Mononuclear cell (primary cell): ENCODE data around the gene PDXP. TPM values are rescaled to one million over a fixed set of nuclear protein-coding genes. Genes with fewer than 3 reads are reported as not detected.

Experiments
- H3K27me3 ChIP-seq: 2 replicates; pipeline ENCODE4 v1.6.0; 2011; ENCODE audit warnings: low read length, control low read depth; ENCODE audit not compliant: insufficient read depth
- H3K4me1 ChIP-seq: 2 replicates; pipeline ENCODE4 v1.5.1; 2011; ENCODE audit warnings: mild to moderate bottlenecking, low read length, control low read depth; ENCODE audit not compliant: insufficient read depth
- H3K4me3 ChIP-seq: 2 replicates; pipeline ENCODE4 v1.5.1; 2011; ENCODE audit warnings: mild to moderate bottlenecking, low read length, moderate library complexity
- H3K9me3 ChIP-seq: 2 replicates; pipeline ENCODE4 v1.5.1; 2011; ENCODE audit warnings: low read depth, mild to moderate bottlenecking, control low read depth, low read length
- total RNA-seq: library from RNA; depleted of rRNA; stranded (reverse); fragments of >200 nt; gene quantifications from one replicate; pipeline ENCODE4 v1.2.3, GENCODE V29; 2012

PDXP gene
- total RNA-seq, 1 donor, result 2.7 TPM

DNA sequence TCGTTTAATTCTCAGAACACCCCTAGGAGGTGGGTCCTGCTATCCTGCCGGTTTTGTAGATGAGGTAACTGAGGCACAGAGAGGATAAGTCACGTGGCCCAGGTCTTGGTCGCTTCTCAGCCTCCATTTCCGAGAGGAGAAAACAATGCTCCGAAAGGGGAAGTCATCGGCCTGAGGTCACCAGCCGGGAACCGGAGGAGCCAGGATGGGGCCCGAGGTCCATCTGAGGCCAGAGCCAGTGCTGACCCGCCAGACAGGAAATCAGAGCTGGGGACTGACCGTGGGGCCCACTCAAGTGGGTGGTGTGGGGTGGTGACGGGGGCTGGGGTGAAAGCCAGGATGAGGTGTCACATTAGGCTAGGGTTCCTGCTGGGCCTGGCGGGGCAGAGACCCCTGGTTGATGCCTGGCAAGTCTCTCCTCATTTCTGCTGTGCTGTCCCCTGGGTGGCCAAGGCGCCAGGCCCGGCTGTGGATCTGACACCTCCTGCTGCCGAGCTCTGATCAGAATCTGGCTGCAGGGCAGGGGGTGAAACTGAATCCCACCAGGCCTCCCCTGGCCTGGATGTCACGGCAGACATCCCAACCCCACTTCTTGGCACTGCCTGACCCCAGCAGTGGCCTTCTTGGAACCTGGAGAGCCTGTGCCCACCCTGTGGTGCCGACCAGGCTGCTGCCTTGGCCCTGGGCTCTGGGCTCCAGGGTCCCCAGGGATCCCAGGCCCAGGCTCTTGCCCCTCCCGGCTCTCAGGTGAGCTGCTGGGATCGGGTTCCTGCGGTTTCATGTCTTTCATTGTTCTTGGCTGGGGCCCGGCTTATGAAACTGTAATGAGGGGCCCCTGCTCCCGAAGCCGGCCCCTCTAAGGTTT, 50.3 kb downstream of the PDXP start:
- no peaks in the 10 kb centered on the region for H3K9me3 ChIP-seq
- H3K4me1 ChIP-seq, result peaks cover 11% of the 10 kb centered on the region
- H3K4me3 ChIP-seq, result no peak overlapping the region
- H3K27me3 ChIP-seq, result no peaks in the 10 kb centered on the region

- Histone ChIP-seq H3K4me1 (peaks cover 11% of the 10 kb centered on the region), H3K27me3 (no peaks in the 10 kb centered on the region), H3K4me3 (no peak overlapping the region), H3K9me3 (no peaks in the 10 kb centered on the region)
Measured at GRCh38 chr22:37709445-37709765, 50.9 kb downstream of the PDXP start.

- H3K9me3 ChIP-seq, result no peaks in the 10 kb centered on the region
- H3K4me1 ChIP-seq, result peaks cover 11% of the 10 kb centered on the region
- H3K27me3 ChIP-seq, result no peaks in the 10 kb centered on the region
- no peak overlapping the region for H3K4me3 ChIP-seq
Measured at GRCh38 chr22:37710675-37711074, 52.2 kb downstream of the PDXP start.

GRCh38 chr22:37711490-37711889, 53.0 kb downstream of the PDXP start:
- peaks cover 11% of the 10 kb centered on the region for H3K4me1 ChIP-seq
- H3K4me3 ChIP-seq, result no peak overlapping the region
- no peaks in the 10 kb centered on the region for H3K9me3 ChIP-seq
- H3K27me3 ChIP-seq, result no peaks in the 10 kb centered on the region

- no peak overlapping the region for H3K4me3 ChIP-seq
- no peaks in the 10 kb centered on the region for H3K9me3 ChIP-seq
- no peaks in the 10 kb centered on the region for H3K27me3 ChIP-seq
- H3K4me1 ChIP-seq, result peaks cover 5% of the 10 kb centered on the region
Measured at GRCh38 chr22:37713761-37714160, 55.2 kb downstream of the PDXP start.

DNA sequence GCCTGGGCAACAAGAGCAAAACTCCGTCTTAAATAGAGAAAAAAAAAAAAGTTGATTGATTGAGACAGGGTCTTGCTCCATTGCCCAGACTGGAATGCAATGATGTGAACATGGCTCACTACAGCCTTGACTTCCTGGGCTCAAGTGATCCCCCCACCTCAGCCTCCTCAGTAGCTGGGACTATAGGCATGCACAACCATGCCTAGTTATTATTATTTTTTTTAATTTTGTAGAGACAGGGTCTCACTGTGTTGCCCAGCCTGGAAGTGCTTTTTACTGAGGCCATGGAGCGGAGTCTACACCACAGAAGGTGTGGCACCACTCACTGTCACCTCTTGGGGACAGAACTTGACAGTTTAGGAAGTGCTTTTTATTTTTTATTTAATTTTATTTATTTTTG, 56.1 kb downstream of the PDXP start:
- no peaks in the 10 kb centered on the region for H3K27me3 ChIP-seq
- H3K4me3 ChIP-seq, result no peak overlapping the region
- H3K9me3 ChIP-seq, result no peaks in the 10 kb centered on the region
- H3K4me1 ChIP-seq, result no peaks in the 10 kb centered on the region

GRCh38 chr22:37715760-37716159, 57.2 kb downstream of the PDXP start:
- Histone ChIP-seq H3K4me1 (no peaks in the 10 kb centered on the region), H3K9me3 (no peaks in the 10 kb centered on the region), H3K4me3 (no peak overlapping the region), H3K27me3 (no peaks in the 10 kb centered on the region)

Other genes starting within 250 kb of the PDXP start
- under 0.01 TPM for gene ELFN2, start 231.2 kb upstream of the PDXP start, total RNA-seq
- gene MFNG, start 172.3 kb upstream of the PDXP start, total RNA-seq, result 77.0 TPM
- gene CARD10, start 139.3 kb upstream of the PDXP start, total RNA-seq, result not detected
- 0.42 TPM for gene CDC42EP1, start 98.2 kb upstream of the PDXP start, total RNA-seq
- gene LGALS2, start 78.6 kb upstream of the PDXP start, total RNA-seq, result 75.2 TPM
- gene GGA1, start 49.9 kb upstream of the PDXP start, total RNA-seq, result 60.8 TPM
- 64.0 TPM for gene SH3BP1, start 19.1 kb upstream of the PDXP start, total RNA-seq
- gene LGALS1, start 16.9 kb downstream of the PDXP start, total RNA-seq, result 260 TPM
- 21.0 TPM for gene NOL12, start 27.6 kb downstream of the PDXP start, total RNA-seq
- gene TRIOBP, start 38.3 kb downstream of the PDXP start, total RNA-seq, result 30.0 TPM
- 1.7 TPM for gene GCAT, start 149.2 kb downstream of the PDXP start, total RNA-seq
- not detected for gene GALR3, start 164.7 kb downstream of the PDXP start, total RNA-seq
- 10.7 TPM for gene ANKRD54, start 185.6 kb downstream of the PDXP start, total RNA-seq
- gene EIF3L, start 190.7 kb downstream of the PDXP start, total RNA-seq, result 516 TPM
- gene MICALL1, start 247.6 kb downstream of the PDXP start, total RNA-seq, result 10.7 TPM